K562 (cell line): ENCODE results near the gene GAPVD1. TPM values are rescaled to one million over a fixed set of nuclear protein-coding genes. Genes with fewer than 3 reads are reported as not detected.

Source experiments
- ATAC-seq: fragments of 200-7000 bp; cut with Tn5 transposase; 3 replicates; pipeline ENCODE4 v1.9.1; 2020; ENCODE audit warnings: moderate library complexity
- BruUV-seq: library from RNA; stranded (reverse); fragments of 400-500 nt; replicated peaks from 2 replicates; lab custom pipeline; 2021; lab: Mats Ljungman, UMichigan
- CTCF ChIA-PET: fragments of 300-600 bp; formaldehyde crosslinking; extraction: SDS; loops from one replicate; lab custom pipeline; 2021; ENCODE audit warnings: low intra/inter-chr PET ratio; lab: Yijun Ruan, JAX
- POLR2A ChIA-PET: fragments of 300-600, 350-650 bp; sonication (Branson Sonifier 250); formaldehyde crosslinking; extraction: SDS; loops from one replicate; lab custom pipeline; 2021; ENCODE audit warnings: antibody characterized with exemption, inconsistent platforms; lab: Yijun Ruan, JAX
- DNase-seq, 4 experiments: peaks; one replicate each; pipeline versions ENCODE4 v3.0.0 to v3.0.0-alpha.2; 2011 to 2018; ENCODE audit warnings: low spot score in 3 of 4, mixed read lengths in 3 of 4; ENCODE audit errors: extremely low read depth in 1 of 4
- FAIRE-seq: peaks from 2 replicates; lab custom pipeline; 2011; peaks lifted over from hg19 to GRCh38; lab: Jason Lieb, UNC
- H2AFZ ChIP-seq: 2 replicates; pipeline ENCODE4 v1.6.0; 2011; ENCODE audit warnings: low read depth, low read length, control low read depth, inconsistent platforms
- H3K27ac ChIP-seq: fragments of 200-600 bp; 3 replicates; pipeline ENCODE4 v1.8.0; 2011; ENCODE audit warnings: low read depth, mild to moderate bottlenecking, control low read depth, inconsistent platforms, low read length, moderate library complexity, mixed read lengths; ENCODE audit errors: extremely low read depth
- H3K27me3 ChIP-seq, 2 experiments: fragments of 300-600 bp in 1 of 2; 2 replicates in 1 of 2; 3 replicates in 1 of 2; pipeline versions ENCODE4 v1.6.0 to v1.8.0; 2011; ENCODE audit warnings: inconsistent platforms in 2 of 2, low read length in 2 of 2, mild to moderate bottlenecking in 1 of 2, mixed read lengths in 1 of 2, moderate library complexity in 1 of 2; ENCODE audit not compliant: control insufficient read depth in 2 of 2, insufficient read depth in 2 of 2
- H3K36me3 ChIP-seq: fragments of 300-600 bp; 3 replicates; pipeline ENCODE4 v1.8.0; 2011; ENCODE audit warnings: mild to moderate bottlenecking, low read length, inconsistent platforms; ENCODE audit not compliant: control insufficient read depth, insufficient read depth
- H3K4me1 ChIP-seq, 2 experiments: fragments of 200-600 bp in 1 of 2; replicated peaks in 1 of 2; 2 replicates in 1 of 2; 3 replicates in 1 of 2; pipeline versions ENCODE4 v1.5.1 to v1.8.0; 2011; ENCODE audit warnings: inconsistent platforms in 2 of 2, low read length in 2 of 2, mild to moderate bottlenecking in 1 of 2, mixed read lengths in 1 of 2, moderate library complexity in 1 of 2; ENCODE audit not compliant: control insufficient read depth in 2 of 2, insufficient read depth in 2 of 2
- H3K4me2 ChIP-seq: 2 replicates; pipeline ENCODE4 v1.6.1; 2011; ENCODE audit warnings: low read length, control low read depth, inconsistent platforms, mixed read lengths; ENCODE audit not compliant: insufficient read depth
- H3K4me3 ChIP-seq: fragments of 200-600 bp; sonication (generic), shearing (Covaris generic); 2 replicates; pipeline ENCODE4 v1.5.1; 2016; ENCODE audit warnings: control low read depth, inconsistent platforms
- H3K79me2 ChIP-seq: fragments of 200-600 bp; 3 replicates; pipeline ENCODE4 v1.8.0; 2011; ENCODE audit warnings: low read length, inconsistent platforms; ENCODE audit not compliant: control insufficient read depth, insufficient read depth
- H3K9ac ChIP-seq, 2 experiments: 2 replicates each; pipeline versions ENCODE4 v1.6.0 to v1.6.1; 2011; ENCODE audit warnings: low read depth in 2 of 2, low read length in 2 of 2, control low read depth in 1 of 2, inconsistent platforms in 1 of 2, mild to moderate bottlenecking in 1 of 2, mixed read lengths in 1 of 2; ENCODE audit not compliant: insufficient read depth in 1 of 2
- H3K9me1 ChIP-seq: one replicate; pipeline ENCODE4 v1.6.0; 2011; ENCODE audit warnings: inconsistent platforms, mild to moderate bottlenecking, low read length, moderate library complexity; ENCODE audit not compliant: control insufficient read depth, insufficient read depth
- H3K9me3 ChIP-seq: replicated peaks from 2 replicates; pipeline ENCODE4 v1.5.1; 2011; ENCODE audit warnings: low read depth, low read length, inconsistent platforms; ENCODE audit not compliant: control insufficient read depth, insufficient read depth
- H4K20me1 ChIP-seq: replicated peaks from 2 replicates; pipeline ENCODE4 v1.6.1; 2011; ENCODE audit warnings: low read length, inconsistent platforms, mixed read lengths; ENCODE audit not compliant: control insufficient read depth, insufficient read depth
- CEBPB ChIP-seq: fragments of 450-650 bp; IDR thresholded peaks from 2 replicates; pipeline ENCODE4 v1.6.1; 2016; ENCODE audit warnings: missing genetic modification characterization, missing compliant biosample characterization
- HMBOX1 ChIP-seq: sonication (generic); IDR thresholded peaks from 2 replicates; pipeline ENCODE4 v1.6.1; 2016
- MYC ChIP-seq, 2 experiments: fragments of 250-450 bp in 1 of 2; sonication (Bioruptor Pico) in 1 of 2; IDR thresholded peaks; 2 replicates each; pipeline versions ENCODE4 v1.5.1 to v1.6.1; 2012 to 2021; ENCODE audit warnings: low read depth in 2 of 2, borderline replicate concordance in 1 of 2, improper control_type of control experiment in 1 of 2, low read length in 1 of 2, mild to moderate bottlenecking in 1 of 2, moderate library complexity in 1 of 2
- RBM25 ChIP-seq: fragments of 200-400 bp; formaldehyde crosslinking; IDR thresholded peaks from 2 replicates; pipeline ENCODE4 v1.6.1; 2018; ENCODE audit warnings: low read length, low read depth, moderate library complexity; ENCODE audit not compliant: severe bottlenecking
- SETDB1 ChIP-seq: IDR thresholded peaks from one replicate; pipeline ENCODE4 v1.6.1; 2012; ENCODE audit warnings: low read length, control low read depth, inconsistent platforms
- TAF15 ChIP-seq: fragments of 200-400 bp; formaldehyde crosslinking; IDR thresholded peaks from 2 replicates; pipeline ENCODE4 v1.6.1; 2017; ENCODE audit warnings: mild to moderate bottlenecking, low read depth, low read length, moderate library complexity
- ZBTB17 ChIP-seq: fragments of 450-650 bp; formaldehyde crosslinking; IDR thresholded peaks from 2 replicates; pipeline ENCODE4 v1.4.0; 2020; ENCODE audit warnings: mild to moderate bottlenecking
- ZNF121 ChIP-seq: sonication (generic); formaldehyde crosslinking; conservative IDR thresholded peaks from 2 replicates; pipeline ENCODE4 v1.8.0; 2022; ENCODE audit warnings: missing genetic modification reagents
- WGBS: fragments of 100-300 bp; shearing (Covaris generic); methylation state at CpG from one replicate; pipeline ENCODE4 v1.1.6; 2016; ENCODE audit warnings: low coverage, mixed read lengths; ENCODE audit not compliant: insufficient coverage; ENCODE audit errors: missing lambda C conversion rate; 5-methylcytosine and 5-hydroxymethylcytosine counted together
- in situ Hi-C: fragments of 300-500 bp; cut with MboI; formaldehyde crosslinking; loops from 4 replicates; pipeline ENCODE4 v1.15.0; 2018; ENCODE audit warnings: inconsistent platforms, mixed read lengths
- intact Hi-C: fragments of 100-400 bp; cut with micrococcal nuclease; formaldehyde crosslinking; loops from 2 replicates; pipeline ENCODE4 v1.14.2; 2022
- polyA plus RNA-seq, 8 experiments: library from polyadenylated mRNA; depleted of rRNA in 4 of 8; stranded (reverse) in 5 of 8; unstranded in 3 of 8; fragments of >200 nt; fragmentation: Nextera tagmentation in 2 of 8; fragmentation: Illumina TruSeq in 1 of 8; extraction: Ambion mirVana in 2 of 8; extraction: Trizol in 1 of 8; gene quantifications; 2 replicates each; pipeline versions ENCODE4 v1.2.1 to v1.2.3, GENCODE V29; 2011 to 2014; ENCODE audit warnings: inconsistent platforms in 1 of 8, missing spikeins in 1 of 8
- total RNA-seq, 7 experiments: library from RNA; depleted of rRNA in 6 of 7; stranded (reverse); fragments of >200 nt in 6 of 7; fragmentation: Illumina TruSeq in 2 of 7; extraction: Trizol in 2 of 7; gene quantifications; 2 replicates each; pipeline versions ENCODE4 v1.2.1 to v1.2.3, GENCODE V29; 2011 to 2021; ENCODE audit warnings: low replicate concordance in 1 of 7
- TF ChIP-seq, protein P1 (sequence below): fragments of 450-650 bp; IDR thresholded peaks from 2 replicates; pipeline ENCODE4 v1.6.1; 2016; ENCODE audit warnings: borderline replicate concordance

Gene GAPVD1
- total and polyA plus RNA-seq, 9 of the 15 experiments (the other 6 are each of a cell fraction or from before 2014, with no cell fraction given) = 9.5 to 66.1 (median 45.5) TPM

GRCh38 chr9:125377584-125378250 is 116.1 kb downstream of the GAPVD1 start:
- Histone ChIP-seq H3K9ac (peak overlapping the region in 1 of 2 experiments; percentile 33; a peak in 1 of 4 replicates), H3K4me2 (no peak overlapping the region), H3K4me3 (no peak overlapping the region), H3K9me1 (no peaks in the 10 kb centered on the region), H4K20me1 (no peaks in the 10 kb centered on the region), H3K9me3 (no peaks in the 10 kb centered on the region), H3K4me1 (peaks cover 8 to 19% of the 10 kb centered on the region in 2 experiments; a peak in 4 of 5 replicates), H3K36me3 (no peaks in the 10 kb centered on the region), H3K27me3 (no peaks in the 10 kb centered on the region), H3K27ac (no peak overlapping the region), H2AFZ (peak overlapping the region; percentile 78; the same call in 1 of the 2 replicates), H3K79me2 (no peaks in the 10 kb centered on the region)
- ChIA-PET CTCF (interaction anchor here (0.7 kb wide), 1 partner anchor 603 kb away, joined by 3 read pairs; no protein-coding TSS in a partner anchor), POLR2A (interaction anchor here (0.7 to 1.0 kb wide), 6 partner anchors 8 to 146 kb away, joined by 3 to 4 read pairs (median 3); partner anchors contain the start of gene HSPA5)
- intact Hi-C loops = no loop called here
- no peak for ATAC-seq
- in situ Hi-C loops = no loop called here
- 17% methylated on average over 8 of the region's 8 CpGs for WGBS
- DNase-seq = no peak
- FAIRE-seq = no peak
- BruUV-seq = no TSS peak
- TF ChIP-seq SETDB1 (no peak), RBM25 (peak; percentile 35), HMBOX1 (no peak), TAF15 (no peak), MYC (IDR thresholded peaks at IDR 0.05; ENCODE audit: low read depth, low read length) (no peak), MYC (CRISPR knock-in tag; IDR thresholded peaks at IDR 0.05; ENCODE audit: borderline replicate concordance, low read depth) (no peak), ZNF121 (CRISPR knock-in tag) (peak; percentile 43), CEBPB (no peak), ZBTB17 (CRISPR knock-in tag) (no peak)
- TF ChIP-seq, protein P1, sequence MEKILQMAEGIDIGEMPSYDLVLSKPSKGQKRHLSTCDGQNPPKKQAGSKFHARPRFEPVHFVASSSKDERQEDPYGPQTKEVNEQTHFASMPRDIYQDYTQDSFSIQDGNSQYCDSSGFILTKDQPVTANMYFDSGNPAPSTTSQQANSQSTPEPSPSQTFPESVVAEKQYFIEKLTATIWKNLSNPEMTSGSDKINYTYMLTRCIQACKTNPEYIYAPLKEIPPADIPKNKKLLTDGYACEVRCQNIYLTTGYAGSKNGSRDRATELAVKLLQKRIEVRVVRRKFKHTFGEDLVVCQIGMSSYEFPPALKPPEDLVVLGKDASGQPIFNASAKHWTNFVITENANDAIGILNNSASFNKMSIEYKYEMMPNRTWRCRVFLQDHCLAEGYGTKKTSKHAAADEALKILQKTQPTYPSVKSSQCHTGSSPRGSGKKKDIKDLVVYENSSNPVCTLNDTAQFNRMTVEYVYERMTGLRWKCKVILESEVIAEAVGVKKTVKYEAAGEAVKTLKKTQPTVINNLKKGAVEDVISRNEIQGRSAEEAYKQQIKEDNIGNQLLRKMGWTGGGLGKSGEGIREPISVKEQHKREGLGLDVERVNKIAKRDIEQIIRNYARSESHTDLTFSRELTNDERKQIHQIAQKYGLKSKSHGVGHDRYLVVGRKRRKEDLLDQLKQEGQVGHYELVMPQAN = no peak
